Measurements from ENCODE around the gene VTCN1. TPM values are rescaled to one million over a fixed set of nuclear protein-coding genes. Genes with fewer than 3 reads are reported as not detected.

The VTCN1 gene
- total and polyA plus RNA-seq, 2 of the 13 experiments (the other 11 are each of a cell fraction or from before 2014, with no cell fraction given), result not detected

DNA sequence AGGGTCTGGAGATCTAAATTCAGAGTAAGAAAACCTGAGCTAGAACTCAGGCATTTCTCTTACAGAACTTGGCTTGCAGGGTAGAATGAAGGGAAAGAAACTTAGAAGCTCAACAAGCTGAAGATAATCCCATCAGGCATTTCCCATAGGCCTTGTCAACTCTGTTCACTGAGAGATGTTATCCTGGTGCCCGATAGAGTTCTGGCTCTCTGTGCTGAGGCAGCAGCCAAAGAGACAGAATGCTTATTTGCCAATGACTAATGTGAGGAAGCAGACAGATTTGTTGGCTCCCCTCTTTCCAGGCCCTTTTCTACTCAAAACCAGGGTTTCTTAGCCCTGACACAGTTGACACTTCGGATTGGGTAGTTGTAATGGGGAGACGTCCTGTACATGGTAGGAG, 66.9 kb downstream of the VTCN1 start:
- CTCF ChIA-PET (ENCODE audit: low intra/inter-chr PET ratio, low total read pairs), result no interaction called here
- Histone ChIP-seq H3K36me3 (replicated peaks in 1 of 2; ENCODE audit: control insufficient read depth in 1 of 2, insufficient read depth in 2 of 2, low read length in 2 of 2) (no peaks in the 10 kb centered on the region), H3K4me3 (replicated peaks in 1 of 3; ENCODE audit: insufficient read depth in 1 of 3, low read depth in 2 of 3, low read length in 3 of 3) (no peak overlapping the region), H3K27me3 (ENCODE audit: control insufficient read depth in 1 of 2, insufficient read depth in 2 of 2, low read length in 2 of 2) (no peaks in the 10 kb centered on the region; a peak in 1 of 5 replicates), H3K4me1 (ENCODE audit: insufficient read depth, low read length) (no peaks in the 10 kb centered on the region), H3K4me2 (ENCODE audit: low read depth, low read length) (no peak overlapping the region), H3K9me3 (ENCODE audit: low read length) (no peaks in the 10 kb centered on the region), H3K79me2 (ENCODE audit: insufficient read depth, low read length) (no peaks in the 10 kb centered on the region), H2AFZ (ENCODE audit: low read length) (no peak overlapping the region), H3K9ac (ENCODE audit: insufficient read depth, low read depth, low read length) (no peak overlapping the region), H4K20me1 (ENCODE audit: insufficient read depth, low read length) (no peaks in the 10 kb centered on the region), H3K27ac (ENCODE audit: extremely low read length, insufficient read depth, low read length) (no peak overlapping the region)
- intact Hi-C loops (cut with micrococcal nuclease; ENCODE audit: unreplicated experiment) (no loop called here), in situ Hi-C loops (cut with HindIII; ENCODE audit: extremely low pct_ligation_motif_present, low pct_unique_long_range_greater_than_20kb) (loop anchor here (25.0 kb wide), 1 partner anchor 143 kb away; no protein-coding TSS in a partner anchor)
- ATAC-seq, result no peak
- TF ChIP-seq, protein P1, sequence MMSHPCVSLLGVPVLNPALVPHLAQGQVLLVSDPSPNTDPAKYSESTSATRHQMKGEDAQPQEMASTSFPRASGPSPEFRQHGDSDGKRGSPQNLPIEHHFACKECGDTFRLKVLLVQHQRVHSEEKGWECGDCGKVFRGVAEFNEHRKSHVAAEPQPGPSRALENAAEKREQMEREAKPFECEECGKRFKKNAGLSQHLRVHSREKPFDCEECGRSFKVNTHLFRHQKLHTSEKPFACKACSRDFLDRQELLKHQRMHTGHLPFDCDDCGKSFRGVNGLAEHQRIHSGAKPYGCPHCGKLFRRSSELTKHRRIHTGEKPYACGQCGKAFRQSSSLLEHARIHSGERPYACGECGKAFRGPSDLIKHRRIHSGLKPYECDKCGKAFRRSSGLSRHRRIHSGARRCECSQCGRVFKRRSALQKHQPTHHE (CRISPR knock-in tag; IDR thresholded peaks at IDR 0.05; ENCODE audit: borderline replicate concordance), result no peak
- FAIRE-seq, result no peak
- no peak for DNase-seq (ENCODE audit: low spot score)
- no TSS peak for BruUV-seq (replicated peaks)
- WGBS (ENCODE audit: low lambda C conversion rate), result 64% methylated on average over 3 of the region's 3 CpGs
- POLR2A ChIA-PET, result no interaction called here

DNA sequence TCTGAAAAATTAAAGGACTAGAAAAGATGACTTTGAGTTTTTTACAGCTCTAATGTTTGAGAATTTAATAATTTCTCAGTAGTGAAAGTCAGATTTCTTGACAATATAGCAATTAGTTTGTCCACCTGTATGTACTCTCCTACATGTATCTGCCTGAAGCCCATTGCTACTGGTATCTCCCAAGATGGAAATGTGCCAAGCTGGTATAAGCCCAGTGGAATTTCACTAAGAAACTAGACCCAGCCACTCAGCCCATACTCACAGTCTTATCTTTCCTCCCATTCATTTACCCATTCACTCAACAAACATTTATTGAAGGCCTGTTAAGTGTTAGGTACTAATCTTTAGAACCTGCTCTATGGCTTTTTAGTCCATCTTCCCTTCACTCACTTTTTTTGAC, 67.6 kb downstream of the VTCN1 start:
- Histone ChIP-seq H3K9me3 (ENCODE audit: low read length) (no peaks in the 10 kb centered on the region), H3K27me3 (ENCODE audit: control insufficient read depth in 1 of 2, insufficient read depth in 2 of 2, low read length in 2 of 2) (no peaks in the 10 kb centered on the region; a peak in 1 of 5 replicates), H3K27ac (ENCODE audit: extremely low read length, insufficient read depth, low read length) (no peak overlapping the region), H3K9ac (ENCODE audit: insufficient read depth, low read depth, low read length) (no peak overlapping the region), H3K4me1 (ENCODE audit: insufficient read depth, low read length) (no peaks in the 10 kb centered on the region), H3K79me2 (ENCODE audit: insufficient read depth, low read length) (no peaks in the 10 kb centered on the region), H4K20me1 (ENCODE audit: insufficient read depth, low read length) (no peaks in the 10 kb centered on the region), H3K4me2 (ENCODE audit: low read depth, low read length) (no peak overlapping the region), H3K4me3 (replicated peaks in 1 of 3; ENCODE audit: insufficient read depth in 1 of 3, low read depth in 2 of 3, low read length in 3 of 3) (no peak overlapping the region), H2AFZ (ENCODE audit: low read length) (no peak overlapping the region), H3K36me3 (replicated peaks in 1 of 2; ENCODE audit: control insufficient read depth in 1 of 2, insufficient read depth in 2 of 2, low read length in 2 of 2) (no peaks in the 10 kb centered on the region)
- TF ChIP-seq ZC3H13 (CRISPR knock-in tag; IDR thresholded peaks at IDR 0.05) (no peak), MED8 (CRISPR knock-in tag; IDR thresholded peaks at IDR 0.05; ENCODE audit: insufficient replicate concordance) (no peak), GRHL1 (CRISPR knock-in tag; conservative IDR thresholded peaks at IDR 0.05) (no peak), ZNF747 (CRISPR knock-in tag; IDR thresholded peaks at IDR 0.05; ENCODE audit: borderline replicate concordance) (no peak), RXRB (CRISPR knock-in tag; IDR thresholded peaks at IDR 0.05; ENCODE audit: borderline replicate concordance) (no peak)
- CTCF ChIA-PET (ENCODE audit: low intra/inter-chr PET ratio, low total read pairs), result no interaction called here
- BruUV-seq (replicated peaks), result no TSS peak
- POLR2A ChIA-PET, result no interaction called here
- no peak for DNase-seq (ENCODE audit: low spot score)
- in situ Hi-C loops (cut with HindIII; ENCODE audit: extremely low pct_ligation_motif_present, low pct_unique_long_range_greater_than_20kb), result loop anchor here (25.0 kb wide), 1 partner anchor 144 kb away; no protein-coding TSS in a partner anchor
- intact Hi-C loops (cut with micrococcal nuclease; ENCODE audit: unreplicated experiment), result no loop called here
- ATAC-seq, result no peak
- FAIRE-seq, result no peak

Data from HepG2 (cell line).